SK-N-SH (cell line): ENCODE measurements around the gene CCN6. TPM values are rescaled to one million over a fixed set of nuclear protein-coding genes. Genes with fewer than 3 reads are reported as not detected.

Experiments used
- CTCF ChIA-PET: fragments of 300-600, 350-600 bp; formaldehyde crosslinking; extraction: SDS; loops from one replicate; lab custom pipeline; 2021; lab: Yijun Ruan, JAX
- POLR2A ChIA-PET: fragments of 350-600 bp; sonication (Branson Sonifier 250); formaldehyde crosslinking; extraction: SDS; loops from one replicate; lab custom pipeline; 2020; ENCODE audit warnings: antibody characterized with exemption, inconsistent platforms; lab: Yijun Ruan, JAX
- DNase-seq: peaks from one replicate; pipeline ENCODE4 v3.0.0; 2012
- H2AFZ ChIP-seq: fragments of 200-600 bp; sonication (generic); 2 replicates; pipeline ENCODE4 v1.8.1; 2016; ENCODE audit warnings: antibody characterized with exemption, mild to moderate bottlenecking, low read depth
- H3F3A ChIP-seq: fragments of 200-600 bp; sonication (generic); replicated peaks from 2 replicates; pipeline ENCODE3; 2016; ENCODE audit warnings: antibody characterized with exemption, mild to moderate bottlenecking; ENCODE audit not compliant: insufficient read depth
- H3K27ac ChIP-seq, 2 experiments: fragments of 200-500 bp in 1 of 2; fragments of 200-600 bp in 1 of 2; sonication (Bioruptor generic) in 1 of 2; sonication (generic), shearing (Covaris generic) in 1 of 2; 2 replicates each; pipeline versions ENCODE4 v1.5.1 to v1.6.1; 2014 to 2016; ENCODE audit warnings: low read depth in 2 of 2, inconsistent platforms in 1 of 2, low read length in 1 of 2, mild to moderate bottlenecking in 1 of 2, mixed read lengths in 1 of 2
- H3K27me3 ChIP-seq: fragments of 200-600 bp; sonication (generic), shearing (Covaris generic); 2 replicates; pipeline ENCODE4 v1.6.1; 2016; ENCODE audit warnings: mixed run types; ENCODE audit not compliant: insufficient read depth
- H3K36me3 ChIP-seq, 2 experiments: fragments of 200-500 bp in 1 of 2; fragments of 200-600 bp in 1 of 2; sonication (Bioruptor generic) in 1 of 2; sonication (generic) in 1 of 2; replicated peaks in 1 of 2; 2 replicates each; pipeline versions ENCODE3 to v1.5.1; 2014 to 2016; ENCODE audit warnings: low read length in 1 of 2, mild to moderate bottlenecking in 1 of 2; ENCODE audit not compliant: insufficient read depth in 2 of 2, control insufficient read depth in 1 of 2
- H3K4me1 ChIP-seq, 2 experiments: fragments of 200-500 bp in 1 of 2; fragments of 200-600 bp in 1 of 2; sonication (Bioruptor generic) in 1 of 2; sonication (generic), shearing (Covaris generic) in 1 of 2; 2 replicates each; pipeline versions ENCODE4 v1.5.1 to v1.6.1; 2014 to 2016; ENCODE audit warnings: low read depth in 1 of 2, low read length in 1 of 2, mixed run types in 1 of 2; ENCODE audit not compliant: insufficient read depth in 2 of 2, control insufficient read depth in 1 of 2
- H3K4me2 ChIP-seq: fragments of 200-600 bp; sonication (generic), shearing (Covaris generic); 2 replicates; pipeline ENCODE4 v1.6.1; 2017; ENCODE audit warnings: mixed run types
- H3K4me3 ChIP-seq, 2 experiments: fragments of 200-500 bp in 1 of 2; fragments of 200-600 bp in 1 of 2; sonication (Bioruptor generic) in 1 of 2; sonication (generic), shearing (Covaris generic) in 1 of 2; 2 replicates each; pipeline versions ENCODE4 v1.5.1 to v1.8.1; 2014 to 2016; ENCODE audit warnings: low read depth in 2 of 2, inconsistent platforms in 1 of 2, low read length in 1 of 2, mild to moderate bottlenecking in 1 of 2, mixed read lengths in 1 of 2, moderate library complexity in 1 of 2
- H3K79me2 ChIP-seq: fragments of 200-600 bp; sonication (generic); 2 replicates; pipeline ENCODE4 v1.8.1; 2017; ENCODE audit warnings: mild to moderate bottlenecking; ENCODE audit not compliant: insufficient read depth
- H3K9ac ChIP-seq: fragments of 200-600 bp; sonication (generic); 2 replicates; pipeline ENCODE4 v1.6.1; 2017; ENCODE audit warnings: mixed run types
- H3K9me2 ChIP-seq: fragments of 200-600 bp; sonication (generic); 2 replicates; pipeline ENCODE4 v1.6.1; 2017; ENCODE audit warnings: mixed run types
- H3K9me3 ChIP-seq: fragments of 200-600 bp; sonication (generic); 2 replicates; pipeline ENCODE4 v1.6.1; 2017; ENCODE audit warnings: mixed run types, mild to moderate bottlenecking, moderate library complexity
- H4K20me1 ChIP-seq: fragments of 200-600 bp; sonication (generic); 2 replicates; pipeline ENCODE4 v1.6.1; 2017; ENCODE audit warnings: mild to moderate bottlenecking, mixed run types; ENCODE audit not compliant: insufficient read depth
- EP300 ChIP-seq, 2 experiments: IDR thresholded peaks; 2 replicates each; pipeline versions ENCODE4 v1.4.0 to v1.6.1; 2012; ENCODE audit warnings: borderline replicate concordance in 1 of 2, low read depth in 1 of 2, low read length in 1 of 2
- EZH2phosphoT487 ChIP-seq: fragments of 200-600 bp; sonication (generic); IDR thresholded peaks from 2 replicates; pipeline ENCODE4 v1.6.1; 2017; ENCODE audit warnings: low read depth, mixed run types, mild to moderate bottlenecking, antibody characterized with exemption, moderate library complexity, borderline replicate concordance
- FOSL2 ChIP-seq: IDR thresholded peaks from 2 replicates; pipeline ENCODE4 v1.4.0; 2012; ENCODE audit warnings: low read depth, mild to moderate bottlenecking, moderate library complexity, borderline replicate concordance
- FOXJ3 ChIP-seq: sonication (generic); formaldehyde crosslinking; IDR thresholded peaks from 2 replicates; pipeline ENCODE4 v1.5.1; 2020; ENCODE audit warnings: mild to moderate bottlenecking, missing genetic modification reagents
- FOXM1 ChIP-seq: IDR thresholded peaks from 2 replicates; pipeline ENCODE4 v1.4.0; 2012; ENCODE audit warnings: low read depth, mild to moderate bottlenecking
- GABPA ChIP-seq: IDR thresholded peaks from 2 replicates; pipeline ENCODE4 v1.4.0; 2012; ENCODE audit warnings: low read depth, mild to moderate bottlenecking
- IRF3 ChIP-seq: fragments of 150-350 bp; IDR thresholded peaks from 2 replicates; pipeline ENCODE4 v1.6.1; 2016; ENCODE audit warnings: mild to moderate bottlenecking, low read depth, low read length
- MEF2A ChIP-seq: IDR thresholded peaks from 2 replicates; pipeline ENCODE4 v1.4.0; 2012; ENCODE audit warnings: low read depth, borderline replicate concordance
- MXI1 ChIP-seq: IDR thresholded peaks from 2 replicates; pipeline ENCODE4 v1.6.1; 2012; ENCODE audit warnings: mild to moderate bottlenecking, low read depth, low read length, improper control_type of control experiment
- NRF1 ChIP-seq: IDR thresholded peaks from 2 replicates; pipeline ENCODE4 v1.6.1; 2012; ENCODE audit warnings: low read depth, mild to moderate bottlenecking, low read length
- POLR2AphosphoS5 ChIP-seq: IDR thresholded peaks from 2 replicates; pipeline ENCODE4 v1.6.1; 2012; ENCODE audit warnings: low read depth, low read length
- RAD21 ChIP-seq: IDR thresholded peaks from 2 replicates; pipeline ENCODE4 v1.6.1; 2012; ENCODE audit warnings: mild to moderate bottlenecking, low read length
- RCOR1 ChIP-seq: fragments of 150-350 bp; IDR thresholded peaks from 2 replicates; pipeline ENCODE4 v1.6.1; 2017; ENCODE audit warnings: antibody characterized with exemption, low read length
- RFX5 ChIP-seq: IDR thresholded peaks from 2 replicates; pipeline ENCODE4 v1.6.1; 2012; ENCODE audit warnings: mild to moderate bottlenecking, improper control_type of control experiment, low read length
- SIN3A ChIP-seq: IDR thresholded peaks from 2 replicates; pipeline ENCODE4 v1.6.1; 2012; ENCODE audit warnings: low read depth, mild to moderate bottlenecking, low read length, moderate library complexity, borderline replicate concordance
- SMC3 ChIP-seq: IDR thresholded peaks from 2 replicates; pipeline ENCODE4 v1.6.1; 2012; ENCODE audit warnings: low read depth, low read length, improper control_type of control experiment
- TAF1 ChIP-seq: IDR thresholded peaks from 2 replicates; pipeline ENCODE4 v1.6.1; 2012; ENCODE audit warnings: low read depth, mild to moderate bottlenecking, low read length, moderate library complexity, borderline replicate concordance
- USF2 ChIP-seq: fragments of 150-350 bp; IDR thresholded peaks from 2 replicates; pipeline ENCODE4 v1.6.1; 2017; ENCODE audit warnings: antibody characterized with exemption, low read length, low read depth, borderline replicate concordance
- YY1 ChIP-seq: IDR thresholded peaks from 2 replicates; pipeline ENCODE4 v1.4.0; 2012; ENCODE audit warnings: low read depth, mild to moderate bottlenecking
- ZBTB33 ChIP-seq: IDR thresholded peaks from 2 replicates; pipeline ENCODE4 v1.4.0; 2012; ENCODE audit warnings: low read depth, borderline replicate concordance
- WGBS: methylation state at CpG from one replicate; pipeline ENCODE4 v1.1.6; 2017; ENCODE audit warnings: low lambda C conversion rate; 5-methylcytosine and 5-hydroxymethylcytosine counted together
- polyA plus RNA-seq, 3 experiments: library from polyadenylated mRNA; depleted of rRNA; stranded (reverse); fragments of >200 nt; gene quantifications; 2 replicates each; pipeline ENCODE4 v1.2.3, GENCODE V29; 2012

Gene CCN6
- polyA plus RNA-seq, 1 of the 3 experiments (the other 2 are of a cell fraction) = not detected

GRCh38 chr6:112038268-112038667, 15.6 kb upstream of the CCN6 start:
- Histone ChIP-seq H3K36me3 (no peaks in the 10 kb centered on the region), H2AFZ (peak overlapping the region; percentile 7; the same call in 1 of the 2 replicates), H3K4me2 (peak overlapping the region; percentile 45), H3K9me2 (no peaks in the 10 kb centered on the region), H3K79me2 (no peaks in the 10 kb centered on the region), H3K4me3 (peak overlapping the region in 1 of 2 experiments; percentile 14; a peak in 1 of 4 replicates), H3K9me3 (no peaks in the 10 kb centered on the region), H3F3A (peaks cover 28% of the 10 kb centered on the region), H3K27me3 (no peaks in the 10 kb centered on the region), H3K27ac (peak overlapping the region; percentile 9 to 87; a peak in 3 of 4 replicates), H3K9ac (peak overlapping the region; percentile 64; the same call in 1 of the 2 replicates), H3K4me1 (peaks cover 3 to 27% of the 10 kb centered on the region in 2 experiments), H4K20me1 (no peaks in the 10 kb centered on the region)
- POLR2A ChIA-PET = no interaction called here
- TF ChIP-seq YY1 (no peak), SIN3A (no peak), EZH2phosphoT487 (no peak), RFX5 (no peak), SMC3 (no peak), FOSL2 (no peak), ZBTB33 (no peak), USF2 (no peak), IRF3 (no peak), MXI1 (no peak), FOXJ3 (CRISPR knock-in tag) (no peak), NRF1 (no peak), MEF2A (no peak), RCOR1 (no peak), EP300 (IDR thresholded peaks at IDR 0.05; ENCODE audit: borderline replicate concordance in 1 of 2, low read depth in 1 of 2, low read length in 1 of 2) (no peak), FOXM1 (no peak), POLR2AphosphoS5 (no peak), RAD21 (no peak), TAF1 (no peak), GABPA (no peak)
- WGBS = 81% methylated on average over 5 of the region's 5 CpGs
- CTCF ChIA-PET = interaction anchor here (0.9 to 1.2 kb wide), 3 partner anchors 9 to 327 kb away, joined by 3 read pairs; no protein-coding TSS in a partner anchor
- DNase-seq = no peak
